Aorta (tissue), 5 donors: ENCODE data around the gene DDX39A. TPM values are rescaled to one million over a fixed set of nuclear protein-coding genes. Genes with fewer than 3 reads are reported as not detected.

Experiments used
- ATAC-seq: fragments of 200-7000 bp; cut with Tn5 transposase; one replicate; pipeline ENCODE4 v1.9.1; 2022; ENCODE audit warnings: moderate library complexity; ENCODE audit not compliant: low FRiP score
- DNase-seq, 2 donors: peaks; one replicate each; pipeline ENCODE4 v3.0.0-alpha.2; 2020
- H3K27ac ChIP-seq, 2 donors: one replicate each; pipeline ENCODE4 v1.5.1; 2013; ENCODE audit warnings: low read length in 2 of 2, mild to moderate bottlenecking in 2 of 2, moderate library complexity in 2 of 2, control low read depth in 1 of 2, inconsistent platforms in 1 of 2, low read depth in 1 of 2
- H3K27me3 ChIP-seq, 2 donors: one replicate each; pipeline ENCODE4 v1.6.1; 2013; ENCODE audit warnings: control low read depth in 1 of 2, low read length in 1 of 2, mild to moderate bottlenecking in 1 of 2, moderate library complexity in 1 of 2; ENCODE audit not compliant: insufficient read depth in 2 of 2, control insufficient read depth in 1 of 2
- H3K36me3 ChIP-seq, 2 donors: one replicate each; pipeline ENCODE4 v1.6.1; 2013; ENCODE audit warnings: control low read depth in 1 of 2, low read length in 1 of 2, mild to moderate bottlenecking in 1 of 2; ENCODE audit not compliant: insufficient read depth in 2 of 2, control insufficient read depth in 1 of 2
- H3K4me1 ChIP-seq, 2 donors: one replicate each; pipeline ENCODE4 v1.6.1; 2013; ENCODE audit warnings: low read length in 2 of 2, control low read depth in 1 of 2, mild to moderate bottlenecking in 1 of 2, moderate library complexity in 1 of 2; ENCODE audit not compliant: insufficient read depth in 2 of 2, control insufficient read depth in 1 of 2
- H3K4me3 ChIP-seq, 2 donors: one replicate each; pipeline ENCODE4 v1.5.1; 2013; ENCODE audit warnings: low read length in 2 of 2, control low read depth in 1 of 2, mild to moderate bottlenecking in 1 of 2
- H3K9me3 ChIP-seq: one replicate; pipeline ENCODE4 v1.6.1; 2013; ENCODE audit warnings: mild to moderate bottlenecking, low read length; ENCODE audit not compliant: control insufficient read depth
- WGBS, 2 donors: extraction: QIAGEN DNeasy Blood & Tissue Kit; methylation state at CpG; one replicate each; pipeline ENCODE4 v1.1.7; 2013; 5-methylcytosine and 5-hydroxymethylcytosine counted together
- intact Hi-C, 2 donors: fragments of 100-400 bp; cut with DNase I; formaldehyde crosslinking; loops; one replicate each; pipeline versions ENCODE4 v1.14.2 to v1.15.0; 2022
- polyA plus RNA-seq, 2 donors: library from polyadenylated mRNA; stranded (reverse); fragments of 200-250 nt; gene quantifications; one replicate each; pipeline ENCODE4 v1.2.3, GENCODE V29; 2013
- total RNA-seq, 2 donors: library from RNA; stranded (reverse); fragmentation: NEBNext Ultra II Directional; extraction: Animal tissue kit (Norgen Biotek cat#: 25700); gene quantifications; one replicate each; pipeline ENCODE4 v1.2.1, GENCODE V29; 2021
- donor health status: healthy with polysubstance abuse.
- donor health status: Bipolar disorder and iron deficiency.
- donor health status: DM: no; HTN: no; CAD: no.
- donor health status: DM: no; HTN: no; CAD: no.
- donor health status: DM: yes; HTN: yes; CAD: no.

DDX39A gene
- total and polyA plus RNA-seq, 4 donors = 28.5 to 98.7 (median 47.2) TPM

GRCh38 chr19:14383661-14384555 is 35.2 kb downstream of the DDX39A start:
- H3K27me3 ChIP-seq = no peaks in the 10 kb centered on the region
- no peaks in the 10 kb centered on the region for H3K36me3 ChIP-seq
- peak overlapping the region; percentile 2 to 43 for H3K4me3 ChIP-seq
- H3K27ac ChIP-seq = peak overlapping the region; percentile 60 to 88
- DNase-seq (peak in 1 of 2 donors; percentile 73), ATAC-seq (no peak)
- no peaks in the 10 kb centered on the region for H3K4me1 ChIP-seq
- H3K9me3 ChIP-seq = no peaks in the 10 kb centered on the region
- 7% methylated on average over 10 of the region's 10 CpGs for WGBS, 2 donors
- intact Hi-C loops = no loop called here

DNA sequence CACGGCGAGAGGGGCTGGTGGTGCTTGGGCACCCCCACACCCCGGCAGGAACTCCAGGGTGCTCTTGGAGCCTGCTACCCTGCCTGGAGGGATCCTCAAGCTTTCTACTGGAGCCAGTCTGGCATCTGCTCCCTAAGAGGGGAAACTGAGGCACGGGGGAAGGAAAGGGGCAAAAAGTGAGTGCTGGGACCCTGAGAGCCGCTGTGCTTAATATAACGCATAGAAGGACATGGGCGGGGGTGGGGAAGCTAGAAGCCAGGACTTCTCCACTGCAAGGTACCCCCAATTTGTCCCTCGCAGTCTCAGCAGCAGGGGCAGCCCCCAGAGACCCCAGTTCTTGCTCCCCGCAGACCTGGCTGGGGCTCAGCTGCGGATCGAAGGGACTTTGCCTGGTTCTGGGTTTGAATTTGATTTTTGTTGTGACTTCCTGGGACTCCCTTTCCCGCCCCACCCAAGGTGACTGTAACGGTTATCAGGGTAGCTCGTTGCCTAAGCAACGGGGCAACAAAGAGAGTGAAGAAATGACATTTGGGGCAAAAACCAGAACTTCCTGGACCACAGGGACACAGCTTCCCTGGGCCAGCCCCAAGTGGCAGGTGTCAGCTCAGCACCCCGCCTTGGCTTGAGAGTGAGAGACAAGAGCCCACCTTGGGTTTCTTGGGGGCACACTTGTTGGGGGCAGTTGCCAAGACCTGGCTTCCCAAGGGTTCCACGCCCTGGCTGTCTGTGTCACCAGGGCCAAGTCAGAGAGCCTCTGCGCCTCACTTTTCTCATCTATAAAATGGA is 37.3 kb downstream of the DDX39A start:
- DNase-seq (peak in 1 of 2 donors; percentile 77), ATAC-seq (peak; percentile 56)
- intact Hi-C loops = loop anchor here in 1 of 2 donors (1.0 kb wide), 1 partner anchor 19 kb away; no protein-coding TSS in a partner anchor

DNA sequence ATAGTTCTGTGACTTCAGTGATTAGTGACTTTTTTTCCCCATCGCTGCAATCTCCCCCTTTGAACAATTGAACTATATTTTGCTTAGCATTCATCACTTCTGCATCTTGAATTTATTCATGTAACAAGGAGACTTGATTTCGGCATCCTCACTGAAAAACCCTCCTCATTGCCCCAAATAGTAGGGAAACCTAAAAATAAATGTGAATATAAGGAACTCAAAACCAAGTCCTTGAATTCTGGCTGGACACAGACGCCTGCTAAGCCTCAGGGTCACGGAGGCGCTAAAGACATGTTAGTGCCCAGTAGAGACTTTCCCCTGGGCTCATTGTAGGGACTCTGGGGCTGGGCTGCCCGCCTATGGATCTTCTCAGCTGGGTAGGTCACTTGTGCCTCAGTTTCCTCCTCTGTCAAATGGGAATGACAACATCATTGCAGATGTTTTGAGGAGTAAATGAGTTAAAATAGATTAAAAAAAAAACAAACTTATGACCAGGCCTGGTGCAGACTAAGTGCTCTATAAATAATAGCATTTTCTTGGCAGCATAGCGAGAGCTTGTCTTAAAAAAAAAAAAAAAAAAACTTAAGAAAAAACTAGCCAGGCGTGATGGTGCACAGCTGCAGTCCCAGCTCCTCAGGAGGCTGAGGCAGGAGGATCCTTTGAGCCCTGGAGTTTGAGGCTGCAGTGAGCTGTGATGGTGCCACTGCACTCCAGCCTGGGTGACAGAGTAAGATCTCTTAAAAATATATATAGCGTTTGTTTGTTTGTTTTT is 39.7 kb downstream of the DDX39A start:
- H3K4me3 ChIP-seq = no peak overlapping the region
- DNase-seq (no peak), ATAC-seq (no peak)
- peaks cover 0 to 3% of the 10 kb centered on the region in 2 donors for H3K4me1 ChIP-seq
- H3K36me3 ChIP-seq = no peaks in the 10 kb centered on the region
- peak overlapping the region; percentile 22 to 47 for H3K27ac ChIP-seq
- no peaks in the 10 kb centered on the region for H3K27me3 ChIP-seq
- intact Hi-C loops = no loop called here
- no peaks in the 10 kb centered on the region for H3K9me3 ChIP-seq
- WGBS, 2 donors = 6 to 8% methylated on average over 9 of the region's 9 CpGs

More for the DNA sequence above, 37.3 kb downstream of the DDX39A start:
- Histone ChIP-seq H3K9me3 (no peaks in the 10 kb centered on the region), H3K27me3 (no peaks in the 10 kb centered on the region), H3K27ac (peak overlapping the region; percentile 44 to 91), H3K36me3 (no peaks in the 10 kb centered on the region), H3K4me3 (peak overlapping the region; percentile 88 to 91), H3K4me1 (no peaks in the 10 kb centered on the region)
- WGBS, 2 donors = 1 to 2% methylated on average over 18 of the region's 18 CpGs

- Histone ChIP-seq H3K4me1 (peaks cover 0 to 3% of the 10 kb centered on the region in 2 donors), H3K9me3 (no peaks in the 10 kb centered on the region), H3K36me3 (no peaks in the 10 kb centered on the region), H3K4me3 (no peak overlapping the region), H3K27me3 (no peaks in the 10 kb centered on the region), H3K27ac (peak overlapping the region; percentile 8 to 22)
- DNase-seq (no peak), ATAC-seq (no peak)
- WGBS, 2 donors = 40% methylated on average over 4 of the region's 4 CpGs
- intact Hi-C loops = no loop called here
These were observed 40.3 kb downstream of the DDX39A start for GRCh38 chr19:14378890-14379289.

DNA sequence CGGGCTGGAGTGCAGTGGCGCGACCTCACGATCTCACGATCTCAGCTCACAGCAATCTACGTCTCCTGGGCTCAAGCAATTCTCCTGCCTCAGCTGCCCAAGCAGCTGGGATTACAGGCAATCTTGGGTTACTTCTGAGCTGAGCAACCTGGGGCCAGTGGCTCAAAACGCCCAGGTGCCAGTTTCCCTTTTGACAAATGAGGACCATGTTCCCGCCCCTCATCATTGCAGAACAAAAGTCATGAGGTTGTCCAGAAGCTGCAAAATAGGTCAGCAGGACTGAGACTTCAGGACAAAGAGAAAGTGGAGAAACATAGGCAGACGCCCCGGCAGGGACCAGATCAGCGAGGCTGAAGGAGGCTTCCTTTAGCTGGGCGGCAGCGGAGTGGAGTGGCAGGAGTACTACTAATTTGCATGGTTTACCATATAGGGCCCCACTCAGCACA is 41.2 kb downstream of the DDX39A start:
- ATAC-seq (no peak), DNase-seq (no peak)
- H3K27ac ChIP-seq = no peak overlapping the region
- H3K36me3 ChIP-seq = no peaks in the 10 kb centered on the region
- intact Hi-C loops = no loop called here
- peaks cover 0 to 3% of the 10 kb centered on the region in 2 donors for H3K4me1 ChIP-seq
- 51 to 57% methylated on average over 13 of the region's 13 CpGs for WGBS, 2 donors
- no peaks in the 10 kb centered on the region for H3K9me3 ChIP-seq
- H3K27me3 ChIP-seq = no peaks in the 10 kb centered on the region
- no peak overlapping the region for H3K4me3 ChIP-seq

DNA sequence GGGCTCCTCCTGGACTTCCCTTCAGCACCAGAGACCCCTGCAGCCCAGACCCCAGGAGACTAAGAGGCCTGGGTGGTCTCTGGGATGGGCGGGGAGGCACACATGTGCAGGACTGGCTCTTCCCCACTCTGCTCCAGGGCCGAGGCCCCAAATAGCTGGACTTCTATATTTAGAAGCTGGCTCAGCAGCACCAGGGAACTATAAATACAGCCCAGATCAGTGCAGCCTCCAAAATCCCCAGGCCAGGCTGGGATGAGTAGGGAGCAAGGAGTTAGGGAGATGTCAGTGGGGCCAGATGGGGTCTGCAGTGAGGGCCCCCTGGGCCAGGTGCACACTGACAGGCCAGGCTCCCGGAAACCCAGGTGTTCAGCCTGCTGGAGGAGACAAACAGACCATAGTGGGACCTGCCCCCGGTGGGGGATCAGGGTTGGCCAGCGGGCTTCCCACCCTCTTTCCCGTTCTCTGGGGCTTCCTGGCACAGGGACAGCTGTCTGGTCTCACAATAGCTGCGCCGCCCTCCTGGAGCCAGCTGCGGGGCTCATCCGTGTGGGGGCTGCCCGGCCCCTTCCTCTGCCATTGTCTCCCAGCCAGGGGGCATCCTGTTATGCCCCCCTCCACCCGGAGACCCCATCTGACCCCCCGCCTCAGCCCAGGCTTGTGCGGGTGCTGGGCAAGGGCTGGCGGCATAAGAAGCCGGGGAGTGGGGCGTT is 43.4 kb downstream of the DDX39A start:
- Histone ChIP-seq H3K4me1 (peaks cover 0 to 3% of the 10 kb centered on the region in 2 donors), H3K27ac (peak overlapping the region; percentile 66 to 85), H3K4me3 (no peak overlapping the region), H3K9me3 (no peaks in the 10 kb centered on the region), H3K36me3 (no peaks in the 10 kb centered on the region), H3K27me3 (no peaks in the 10 kb centered on the region)
- DNase-seq = peak in 1 of 2 donors; percentile 69
- peak; percentile 72 for ATAC-seq
- intact Hi-C loops = no loop called here
- 13 to 17% methylated on average over 15 to 17 of the region's 17 CpGs for WGBS, 2 donors

- peak in 1 of 2 donors; percentile 75 for DNase-seq
- peaks cover 0 to 3% of the 10 kb centered on the region in 2 donors for H3K4me1 ChIP-seq
- no peaks in the 10 kb centered on the region for H3K36me3 ChIP-seq
- WGBS, 2 donors = 8 to 14% methylated on average over 12 of the region's 12 CpGs
- H3K27ac ChIP-seq = peak overlapping the region; percentile 43 to 85
- H3K9me3 ChIP-seq = no peaks in the 10 kb centered on the region
- peak; percentile 61 for ATAC-seq
- intact Hi-C loops = no loop called here
- no peaks in the 10 kb centered on the region for H3K27me3 ChIP-seq
- no peak overlapping the region for H3K4me3 ChIP-seq
These were observed 44.0 kb downstream of the DDX39A start for GRCh38 chr19:14375055-14375581.
